Measurements from ENCODE around the gene SERPINA1. TPM values are rescaled to one million over a fixed set of nuclear protein-coding genes. Genes with fewer than 3 reads are reported as not detected.

SERPINA1 gene
- total RNA-seq, 1 donor from 2014 or later = 0.13 TPM

DNA sequence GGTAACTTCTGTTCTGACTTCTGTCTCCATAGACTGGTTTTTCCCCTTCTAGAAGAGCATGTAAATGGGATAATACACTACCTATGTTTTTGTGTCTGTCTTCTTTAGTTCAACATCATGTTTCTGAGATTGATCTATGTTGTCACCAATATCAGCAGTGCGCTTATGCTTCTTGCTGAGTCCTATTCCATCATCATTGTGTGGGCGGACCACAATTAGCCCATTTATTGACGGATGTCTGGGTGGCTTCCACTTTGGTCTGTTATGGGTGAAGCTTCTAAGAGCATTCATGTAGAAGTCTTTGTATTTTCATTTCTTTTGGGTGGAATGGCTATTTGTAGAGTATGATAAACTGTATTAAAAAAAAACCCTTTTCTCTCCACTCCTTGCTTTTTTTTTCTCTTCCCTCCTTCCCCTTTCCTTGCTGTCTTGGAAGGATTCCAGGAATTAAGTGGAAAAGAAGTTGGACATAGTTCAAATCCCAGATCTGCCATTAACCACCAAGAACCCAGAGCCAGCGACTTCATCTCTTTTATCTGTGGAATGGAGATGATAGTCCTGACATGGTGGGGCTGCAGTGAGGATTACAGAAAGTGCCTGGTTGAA, 7.0 kb upstream of the SERPINA1 start:
- Histone ChIP-seq H4K20me1 (ENCODE audit: low read depth) (no peaks in the 10 kb centered on the region), H3K27ac (no peak overlapping the region), H2AFZ (replicated peaks) (no peak overlapping the region), H3K79me2 (ENCODE audit: low read depth) (no peaks in the 10 kb centered on the region), H3K9ac (no peak overlapping the region), H3K4me3 (no peak overlapping the region), H3K36me3 (no peaks in the 10 kb centered on the region), H3K27me3 (no peaks in the 10 kb centered on the region), H3K4me2 (no peak overlapping the region), H3F3A (ENCODE audit: low read depth) (peaks cover 18% of the 10 kb centered on the region), H3K4me1 (peaks cover 17% of the 10 kb centered on the region), H3K9me3 (ENCODE audit: low read depth) (no peaks in the 10 kb centered on the region)
- DNase-seq (ENCODE audit: low spot score) = no peak
- peaks cover 16% of the 10 kb centered on the region for H3K4me1 Mint-ChIP-seq
- TF ChIP-seq EZH2phosphoT487 (IDR thresholded peaks at IDR 0.05) (no peak), EZH2 (IDR thresholded peaks at IDR 0.05) (no peak)
- TF ChIP-seq, protein P1, sequence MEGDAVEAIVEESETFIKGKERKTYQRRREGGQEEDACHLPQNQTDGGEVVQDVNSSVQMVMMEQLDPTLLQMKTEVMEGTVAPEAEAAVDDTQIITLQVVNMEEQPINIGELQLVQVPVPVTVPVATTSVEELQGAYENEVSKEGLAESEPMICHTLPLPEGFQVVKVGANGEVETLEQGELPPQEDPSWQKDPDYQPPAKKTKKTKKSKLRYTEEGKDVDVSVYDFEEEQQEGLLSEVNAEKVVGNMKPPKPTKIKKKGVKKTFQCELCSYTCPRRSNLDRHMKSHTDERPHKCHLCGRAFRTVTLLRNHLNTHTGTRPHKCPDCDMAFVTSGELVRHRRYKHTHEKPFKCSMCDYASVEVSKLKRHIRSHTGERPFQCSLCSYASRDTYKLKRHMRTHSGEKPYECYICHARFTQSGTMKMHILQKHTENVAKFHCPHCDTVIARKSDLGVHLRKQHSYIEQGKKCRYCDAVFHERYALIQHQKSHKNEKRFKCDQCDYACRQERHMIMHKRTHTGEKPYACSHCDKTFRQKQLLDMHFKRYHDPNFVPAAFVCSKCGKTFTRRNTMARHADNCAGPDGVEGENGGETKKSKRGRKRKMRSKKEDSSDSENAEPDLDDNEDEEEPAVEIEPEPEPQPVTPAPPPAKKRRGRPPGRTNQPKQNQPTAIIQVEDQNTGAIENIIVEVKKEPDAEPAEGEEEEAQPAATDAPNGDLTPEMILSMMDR (IDR thresholded peaks at IDR 0.05) = no peak
- no peak overlapping the region for H3K27ac Mint-ChIP-seq
- no peaks in the 10 kb centered on the region for H3K9me3 Mint-ChIP-seq
- no peak overlapping the region for H3K4me3 Mint-ChIP-seq
- H3K27me3 Mint-ChIP-seq (ENCODE audit: insufficient read depth, low read depth) = peaks cover 5% of the 10 kb centered on the region
- H3K36me3 Mint-ChIP-seq = no peaks in the 10 kb centered on the region

DNA sequence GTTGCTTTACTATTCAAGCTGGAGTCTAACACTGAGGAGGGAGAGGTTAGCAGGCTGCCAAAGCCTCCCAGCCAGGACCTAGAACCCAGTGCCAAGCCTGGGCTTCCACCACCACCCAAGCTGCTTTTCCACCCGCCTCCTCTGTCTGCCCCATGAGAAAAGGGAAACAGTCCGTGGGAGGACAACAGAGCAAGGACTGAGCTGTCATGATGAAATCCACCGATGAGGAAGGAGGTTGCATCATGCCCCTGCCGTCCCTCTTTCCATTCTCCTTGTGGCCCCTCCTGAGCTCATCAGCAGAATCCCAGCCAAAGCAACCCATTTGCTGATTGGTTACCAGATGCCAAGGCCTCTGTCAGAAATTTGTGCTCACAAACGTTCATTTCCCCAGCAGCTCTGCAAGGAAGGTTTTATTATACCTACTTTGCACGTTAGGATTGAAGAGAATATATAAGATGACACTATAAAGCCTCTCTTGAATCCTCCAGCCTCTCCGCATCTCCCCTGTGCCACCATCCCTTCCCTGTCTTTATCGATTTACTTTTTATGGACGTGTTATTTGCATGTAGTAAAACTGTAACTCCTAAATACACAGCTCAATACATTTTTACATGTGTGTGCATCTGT, 6.3 kb upstream of the SERPINA1 start:
- Mint-ChIP-seq H3K27me3 (ENCODE audit: insufficient read depth, low read depth) (peaks cover 5% of the 10 kb centered on the region), H3K4me3 (no peak overlapping the region), H3K36me3 (no peaks in the 10 kb centered on the region), H3K9me3 (no peaks in the 10 kb centered on the region), H3K27ac (no peak overlapping the region), H3K4me1 (peaks cover 16% of the 10 kb centered on the region)
- no peak overlapping the region for H3K4me3 ChIP-seq
- H3K79me2 ChIP-seq (ENCODE audit: low read depth) = no peaks in the 10 kb centered on the region
- H3K27ac ChIP-seq = no peak overlapping the region
- no peaks in the 10 kb centered on the region for H3K27me3 ChIP-seq
- H3K9ac ChIP-seq = no peak overlapping the region
- H3K4me2 ChIP-seq = no peak overlapping the region
- DNase-seq (ENCODE audit: low spot score) = no peak
- H2AFZ ChIP-seq (replicated peaks) = no peak overlapping the region
- no peaks in the 10 kb centered on the region for H4K20me1 ChIP-seq (ENCODE audit: low read depth)
- TF ChIP-seq, protein P1 (IDR thresholded peaks at IDR 0.05) = no peak
- H3K36me3 ChIP-seq = no peaks in the 10 kb centered on the region
- no peaks in the 10 kb centered on the region for H3K9me3 ChIP-seq (ENCODE audit: low read depth)
- peaks cover 23% of the 10 kb centered on the region for H3K4me1 ChIP-seq
- peaks cover 18% of the 10 kb centered on the region for H3F3A ChIP-seq (ENCODE audit: low read depth)

DNA sequence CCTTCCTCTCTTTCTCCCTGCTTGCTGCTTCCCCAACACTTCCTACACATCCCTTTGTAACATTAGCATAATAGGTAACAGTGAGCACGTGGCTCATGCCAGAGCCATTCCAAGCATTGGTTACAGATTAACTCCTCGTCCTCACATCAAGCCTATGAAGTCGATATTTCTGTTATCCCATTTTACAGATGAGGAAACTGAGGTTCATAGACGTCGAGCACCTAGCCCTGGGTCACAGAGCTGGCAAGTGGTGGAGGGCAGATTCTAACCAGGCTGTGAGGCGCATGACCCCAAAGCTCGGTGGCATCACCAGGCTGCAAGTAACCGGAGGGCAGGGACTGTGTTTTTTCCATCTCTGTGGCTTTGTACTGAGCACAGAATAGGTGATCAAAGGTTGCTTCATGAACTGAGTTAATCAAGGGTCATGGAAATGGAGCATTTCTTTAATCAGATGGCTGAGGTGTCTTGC, 5.7 kb upstream of the SERPINA1 start:
- Histone ChIP-seq H3K79me2 (ENCODE audit: low read depth) (no peaks in the 10 kb centered on the region), H3K36me3 (no peaks in the 10 kb centered on the region), H3K4me3 (no peak overlapping the region), H3K4me1 (peaks cover 23% of the 10 kb centered on the region), H3F3A (ENCODE audit: low read depth) (peaks cover 18% of the 10 kb centered on the region), H3K4me2 (no peak overlapping the region), H2AFZ (replicated peaks) (no peak overlapping the region), H3K27me3 (no peaks in the 10 kb centered on the region), H3K9ac (no peak overlapping the region), H3K27ac (no peak overlapping the region), H3K9me3 (ENCODE audit: low read depth) (no peaks in the 10 kb centered on the region), H4K20me1 (ENCODE audit: low read depth) (no peaks in the 10 kb centered on the region)
- Mint-ChIP-seq H3K36me3 (no peaks in the 10 kb centered on the region), H3K4me1 (peaks cover 16% of the 10 kb centered on the region), H3K9me3 (no peaks in the 10 kb centered on the region), H3K4me3 (no peak overlapping the region), H3K27me3 (ENCODE audit: insufficient read depth, low read depth) (peaks cover 5% of the 10 kb centered on the region), H3K27ac (no peak overlapping the region)
- TF ChIP-seq, protein P1 (IDR thresholded peaks at IDR 0.05) = no peak
- no peak for TF ChIP-seq EZH2phosphoT487 (IDR thresholded peaks at IDR 0.05)
- TF ChIP-seq EZH2 (IDR thresholded peaks at IDR 0.05) = no peak
- no peak for DNase-seq (ENCODE audit: low spot score)
